ENCODE measurements around the gene TRPV3.

The TRPV3 gene

GRCh38 chr17:3502466-3502865 is 55.1 kb downstream of the TRPV3 start:
- no peak for DNase-seq (ENCODE audit: low read depth)
- TF ChIP-seq CTCF (conservative IDR thresholded peaks at IDR 0.05; ENCODE audit: low read depth, low read length): no peak
- H3K4me3 ChIP-seq (ENCODE audit: low read length): no peak overlapping the region

- no peak overlapping the region for H3K4me3 ChIP-seq (ENCODE audit: low read length)
- no peak for TF ChIP-seq CTCF (conservative IDR thresholded peaks at IDR 0.05; ENCODE audit: low read depth, low read length)
- DNase-seq (ENCODE audit: low read depth): no peak
Observed at GRCh38 chr17:3501344-3501743, 56.3 kb downstream of the TRPV3 start.

- no peak for TF ChIP-seq CTCF (conservative IDR thresholded peaks at IDR 0.05; ENCODE audit: low read depth, low read length)
- no peak for DNase-seq (ENCODE audit: low read depth)
- H3K4me3 ChIP-seq (ENCODE audit: low read length): no peak overlapping the region
Observed at GRCh38 chr17:3497101-3497500, 60.5 kb downstream of the TRPV3 start.

GRCh38 chr17:3485481-3486068 is 72.0 kb downstream of the TRPV3 start:
- no peak for TF ChIP-seq CTCF (conservative IDR thresholded peaks at IDR 0.05; ENCODE audit: low read depth, low read length)
- DNase-seq (ENCODE audit: low read depth): no peak
- no peak overlapping the region for H3K4me3 ChIP-seq (ENCODE audit: low read length)

- TF ChIP-seq CTCF (conservative IDR thresholded peaks at IDR 0.05; ENCODE audit: low read depth, low read length): no peak
- H3K4me3 ChIP-seq (ENCODE audit: low read length): no peak overlapping the region
- no peak for DNase-seq (ENCODE audit: low read depth)
Observed at GRCh38 chr17:3482852-3483251, 74.8 kb downstream of the TRPV3 start.

GRCh38 chr17:3479988-3480387 is 77.6 kb downstream of the TRPV3 start:
- no peak for TF ChIP-seq CTCF (conservative IDR thresholded peaks at IDR 0.05; ENCODE audit: low read depth, low read length)
- no peak overlapping the region for H3K4me3 ChIP-seq (ENCODE audit: low read length)
- DNase-seq (ENCODE audit: low read depth): no peak

GRCh38 chr17:3475812-3476610 is 81.6 kb downstream of the TRPV3 start, which contains the start of gene ASPA:
Gene ASPA (plus strand): TSS chr17:3475997. CDS start chr17:3476160, 163 bp downstream.
- DNase-seq (ENCODE audit: low read depth): no peak
- no peak for TF ChIP-seq CTCF (conservative IDR thresholded peaks at IDR 0.05; ENCODE audit: low read depth, low read length)
- no peak within 1 kb of the TSS for H3K4me3 ChIP-seq (ENCODE audit: low read length)
